Astrocyte of the spinal cord (primary cell): ENCODE data around the gene C19orf67.

Experiments
- DNase-seq: peaks from one replicate; pipeline ENCODE4 v3.0.0; 2011; ENCODE audit warnings: low read depth, low spot score
- H3K4me3 ChIP-seq: 2 replicates; pipeline ENCODE4 v1.5.1; 2011; ENCODE audit warnings: low read depth, mild to moderate bottlenecking, low read length, moderate library complexity
- in situ Hi-C: cut with HindIII; loops from 2 replicates; pipeline ENCODE4 v1.10.0; 2017; ENCODE audit warnings: low sequenced_read_pairs
- TF ChIP-seq, protein P1 (sequence below): IDR thresholded peaks from 2 replicates; pipeline ENCODE4 v1.5.1; 2012; ENCODE audit warnings: low read depth, mild to moderate bottlenecking, low read length, inconsistent platforms

Gene C19orf67

DNA sequence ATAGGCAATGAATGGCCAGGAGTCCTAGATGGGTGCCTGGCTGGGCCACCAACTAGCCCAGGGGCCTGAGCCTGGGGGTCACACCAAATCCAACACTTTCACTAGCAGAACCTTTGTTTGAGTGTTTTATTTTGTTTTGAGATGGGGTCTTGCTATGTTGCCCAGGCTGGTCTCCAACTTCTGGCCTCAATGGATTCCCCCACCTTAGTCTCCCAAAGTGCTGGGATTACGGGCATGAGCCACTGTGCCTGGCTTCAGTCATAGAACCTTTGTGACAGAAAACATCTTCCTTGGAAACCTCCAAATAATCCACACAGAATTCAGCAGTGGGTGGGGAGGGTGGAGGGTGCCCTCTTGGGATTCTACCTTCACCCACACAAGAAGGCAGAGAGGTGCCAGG lies 25.9 kb upstream of the C19orf67 start:
- in situ Hi-C loops, result no loop called here
- H3K4me3 ChIP-seq, result no peak overlapping the region
- TF ChIP-seq, protein P1, sequence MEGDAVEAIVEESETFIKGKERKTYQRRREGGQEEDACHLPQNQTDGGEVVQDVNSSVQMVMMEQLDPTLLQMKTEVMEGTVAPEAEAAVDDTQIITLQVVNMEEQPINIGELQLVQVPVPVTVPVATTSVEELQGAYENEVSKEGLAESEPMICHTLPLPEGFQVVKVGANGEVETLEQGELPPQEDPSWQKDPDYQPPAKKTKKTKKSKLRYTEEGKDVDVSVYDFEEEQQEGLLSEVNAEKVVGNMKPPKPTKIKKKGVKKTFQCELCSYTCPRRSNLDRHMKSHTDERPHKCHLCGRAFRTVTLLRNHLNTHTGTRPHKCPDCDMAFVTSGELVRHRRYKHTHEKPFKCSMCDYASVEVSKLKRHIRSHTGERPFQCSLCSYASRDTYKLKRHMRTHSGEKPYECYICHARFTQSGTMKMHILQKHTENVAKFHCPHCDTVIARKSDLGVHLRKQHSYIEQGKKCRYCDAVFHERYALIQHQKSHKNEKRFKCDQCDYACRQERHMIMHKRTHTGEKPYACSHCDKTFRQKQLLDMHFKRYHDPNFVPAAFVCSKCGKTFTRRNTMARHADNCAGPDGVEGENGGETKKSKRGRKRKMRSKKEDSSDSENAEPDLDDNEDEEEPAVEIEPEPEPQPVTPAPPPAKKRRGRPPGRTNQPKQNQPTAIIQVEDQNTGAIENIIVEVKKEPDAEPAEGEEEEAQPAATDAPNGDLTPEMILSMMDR, result no peak
- no peak for DNase-seq

DNA sequence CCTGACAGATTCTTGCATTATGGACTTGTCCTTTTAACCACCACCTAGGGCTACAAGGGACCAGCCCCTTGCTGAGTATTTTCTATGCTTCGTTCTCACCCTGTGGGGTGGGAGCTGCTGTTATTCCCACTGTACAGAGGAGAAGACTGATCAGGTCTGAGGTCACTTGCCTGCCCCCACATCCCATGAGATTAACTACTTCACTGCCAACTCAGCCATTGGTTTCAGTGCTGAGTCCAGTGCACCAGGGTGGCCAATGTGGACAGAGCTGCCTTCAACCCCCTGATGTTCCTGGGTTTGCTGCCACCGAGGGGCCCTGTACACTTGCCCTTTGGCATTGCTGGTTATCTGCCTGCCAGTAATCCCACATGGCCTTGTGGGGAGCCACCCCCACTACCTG lies 25.1 kb upstream of the C19orf67 start:
- H3K4me3 ChIP-seq, result no peak overlapping the region
- DNase-seq, result no peak
- TF ChIP-seq, protein P1, result no peak
- in situ Hi-C loops, result no loop called here

DNA sequence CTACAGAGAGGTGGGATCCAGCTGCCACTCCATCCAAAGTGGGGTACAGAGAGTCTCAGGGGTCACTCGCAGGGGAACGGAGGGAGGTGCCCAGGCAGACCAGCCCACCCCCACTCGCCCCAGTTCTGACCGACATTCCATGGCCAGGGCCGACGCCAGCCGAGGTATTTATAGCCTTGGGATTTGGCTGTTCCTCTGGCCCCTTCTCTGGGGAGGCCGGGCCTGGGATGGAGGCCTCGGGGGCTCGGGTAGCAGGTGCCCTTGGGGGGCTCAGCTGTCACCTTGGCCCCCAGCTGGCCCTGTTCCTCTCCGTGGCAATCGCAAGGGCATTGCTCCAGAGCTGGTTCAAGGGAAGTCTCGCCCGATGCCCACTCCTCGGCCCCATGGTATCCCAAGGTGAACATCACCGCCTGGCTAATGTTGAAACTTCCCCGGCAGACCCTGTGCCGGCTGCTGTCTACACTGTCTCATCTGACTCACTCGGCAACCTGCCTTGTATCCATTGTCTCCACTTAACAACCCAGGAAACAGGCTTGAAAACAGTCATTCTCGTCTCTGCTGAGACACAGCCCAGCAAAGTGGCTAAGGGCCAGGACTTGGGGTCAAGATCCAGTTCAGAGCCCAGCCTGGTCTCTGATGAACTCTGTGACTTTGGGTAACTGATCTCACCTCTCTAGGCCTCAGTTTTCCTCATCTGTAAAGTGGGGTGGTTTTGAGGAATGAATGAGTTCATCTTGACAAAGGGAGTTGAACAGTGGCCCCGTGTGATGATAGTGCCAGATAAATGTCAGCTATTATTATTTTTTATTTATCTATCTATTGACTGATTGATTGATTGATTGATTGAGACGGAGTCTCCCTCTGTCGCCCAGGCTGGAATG lies 22.2 kb upstream of the C19orf67 start:
- in situ Hi-C loops, result no loop called here
- peak; percentile 51 for DNase-seq
- TF ChIP-seq, protein P1, result no peak
- no peak overlapping the region for H3K4me3 ChIP-seq

DNA sequence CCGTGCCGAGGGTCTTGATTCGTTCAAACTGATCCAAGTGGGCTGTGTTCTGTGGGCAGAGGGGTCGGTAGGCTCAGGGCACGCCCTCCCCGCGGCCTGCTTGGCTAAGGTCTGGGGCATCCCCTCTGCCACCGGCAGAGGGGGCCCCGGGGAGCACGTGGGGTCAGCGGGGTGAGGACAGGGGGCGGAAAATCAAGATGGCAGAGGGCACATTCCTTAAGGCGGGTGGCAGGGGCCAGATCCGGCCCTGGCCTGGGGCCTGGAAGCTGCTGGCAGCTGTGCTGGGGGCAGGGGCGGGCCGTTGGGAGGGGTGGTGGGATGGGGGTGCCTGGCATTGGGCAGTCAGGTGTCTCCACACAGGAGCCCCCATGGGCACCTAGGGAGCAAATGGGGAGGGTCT lies 21.3 kb upstream of the C19orf67 start:
- no peak for DNase-seq
- TF ChIP-seq, protein P1, result no peak
- in situ Hi-C loops, result no loop called here
- no peak overlapping the region for H3K4me3 ChIP-seq

DNA sequence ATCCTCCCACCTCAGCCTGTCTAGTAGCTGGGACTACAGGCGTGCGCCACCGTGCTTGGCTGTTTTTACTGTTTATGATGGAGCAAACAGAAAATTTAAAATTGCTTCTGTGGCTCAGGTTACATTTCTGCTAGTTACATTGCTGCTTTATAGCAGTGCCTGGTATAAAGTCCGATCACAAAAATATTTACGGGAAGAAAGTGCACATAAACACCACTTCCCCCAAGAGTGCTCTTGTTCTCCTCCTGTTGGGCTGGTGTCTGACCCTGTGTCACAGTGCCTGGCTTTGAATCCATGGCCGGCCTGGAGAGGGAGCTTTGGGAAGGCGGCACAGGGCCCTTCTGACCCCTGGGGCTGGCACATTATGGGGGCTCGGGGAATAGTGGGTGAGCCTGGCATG lies 20.1 kb upstream of the C19orf67 start:
- DNase-seq, result no peak
- H3K4me3 ChIP-seq, result no peak overlapping the region
- TF ChIP-seq, protein P1, result no peak
- in situ Hi-C loops, result no loop called here

DNA sequence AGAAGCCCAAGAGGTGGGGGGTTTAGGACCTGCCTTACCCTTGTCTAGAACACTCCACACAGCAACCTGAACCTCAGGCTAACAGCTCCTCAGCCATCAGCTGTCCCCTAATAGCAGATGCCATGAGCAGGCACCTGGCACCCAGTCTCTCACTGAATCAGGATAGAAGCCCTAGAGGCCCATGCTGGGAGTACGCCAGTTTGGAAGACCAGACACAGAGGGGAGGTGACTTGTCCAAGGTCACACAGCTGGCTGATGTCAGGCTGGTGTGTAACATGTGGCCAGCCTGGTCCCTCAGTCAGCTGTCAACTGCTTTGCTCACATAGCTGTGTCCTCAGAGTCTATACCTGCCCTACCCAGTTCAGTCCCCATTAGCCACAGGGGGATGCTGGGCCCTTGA lies 17.7 kb upstream of the C19orf67 start:
- no peak overlapping the region for H3K4me3 ChIP-seq
- in situ Hi-C loops, result no loop called here
- TF ChIP-seq, protein P1, result no peak
- DNase-seq, result no peak
